Central memory CD8-positive, alpha-beta T cell (primary cell): ENCODE data around the gene NPTXR.

Experiments
- ATAC-seq: fragments of 150-1000 bp; cut with Tn5 transposase; replicated peaks from 2 replicates; pipeline ENCODE4 v1.10.0; 2022; ENCODE audit warnings: mild to moderate bottlenecking, moderate FRiP score, moderate number of reproducible peaks; ENCODE audit not compliant: poor library complexity, severe bottlenecking; ENCODE audit errors: extremely low read depth
- DNase-seq, 2 donors: peaks; one replicate each; pipeline ENCODE4 v3.0.0; 2021; ENCODE audit warnings: low spot score in 2 of 2
- H3K27ac Mint-ChIP-seq: one replicate; pipeline ENCODE4 v1.8.0; 2022; ENCODE audit warnings: low read depth, mild to moderate bottlenecking, moderate library complexity, mixed read lengths
- H3K27me3 Mint-ChIP-seq: one replicate; pipeline ENCODE4 v1.8.0; 2022; ENCODE audit warnings: mixed read lengths
- H3K36me3 Mint-ChIP-seq: one replicate; pipeline ENCODE4 v1.8.0; 2022; ENCODE audit warnings: mild to moderate bottlenecking, moderate library complexity, mixed read lengths; ENCODE audit not compliant: insufficient read depth
- H3K4me1 Mint-ChIP-seq: one replicate; pipeline ENCODE4 v1.8.0; 2022; ENCODE audit warnings: mixed read lengths
- H3K4me3 Mint-ChIP-seq: one replicate; pipeline ENCODE4 v1.8.0; 2022; ENCODE audit warnings: mild to moderate bottlenecking, moderate library complexity, mixed read lengths
- H3K9me3 Mint-ChIP-seq: one replicate; pipeline ENCODE4 v1.8.0; 2022; ENCODE audit warnings: mixed read lengths

NPTXR gene

GRCh38 chr22:38842512-38843200 lies 1.2 kb downstream of the NPTXR start:
- Mint-ChIP-seq H3K9me3 (no peaks in the 10 kb centered on the region), H3K4me3 (peak overlapping the region; percentile 81), H3K27me3 (peaks cover 10% of the 10 kb centered on the region), H3K4me1 (peaks cover 33% of the 10 kb centered on the region), H3K27ac (no peak overlapping the region), H3K36me3 (peaks cover 4% of the 10 kb centered on the region)
- DNase-seq (no peak), ATAC-seq (no peak)

GRCh38 chr22:38841635-38842034 lies 2.2 kb downstream of the NPTXR start:
- Mint-ChIP-seq H3K4me3 (no peak overlapping the region), H3K27ac (no peak overlapping the region), H3K4me1 (peaks cover 38% of the 10 kb centered on the region), H3K36me3 (peaks cover 4% of the 10 kb centered on the region), H3K9me3 (no peaks in the 10 kb centered on the region), H3K27me3 (peaks cover 10% of the 10 kb centered on the region)
- DNase-seq: no peak
- no peak for ATAC-seq

- Mint-ChIP-seq H3K9me3 (no peaks in the 10 kb centered on the region), H3K36me3 (peaks cover 4% of the 10 kb centered on the region), H3K27ac (no peak overlapping the region), H3K4me3 (no peak overlapping the region), H3K4me1 (peaks cover 38% of the 10 kb centered on the region), H3K27me3 (peaks cover 10% of the 10 kb centered on the region)
- DNase-seq (no peak), ATAC-seq (no peak)
These were observed 2.6 kb downstream of the NPTXR start for GRCh38 chr22:38841211-38841610.

- Mint-ChIP-seq H3K4me1 (peaks cover 38% of the 10 kb centered on the region), H3K36me3 (peaks cover 4% of the 10 kb centered on the region), H3K27ac (no peak overlapping the region), H3K9me3 (no peaks in the 10 kb centered on the region), H3K27me3 (peaks cover 10% of the 10 kb centered on the region), H3K4me3 (no peak overlapping the region)
- ATAC-seq (no peak), DNase-seq (no peak)
These were observed 3.7 kb downstream of the NPTXR start for GRCh38 chr22:38840129-38840528.

- Mint-ChIP-seq H3K36me3 (peaks cover 4% of the 10 kb centered on the region), H3K27me3 (peaks cover 10% of the 10 kb centered on the region), H3K27ac (no peak overlapping the region), H3K9me3 (no peaks in the 10 kb centered on the region), H3K4me3 (no peak overlapping the region), H3K4me1 (peaks cover 38% of the 10 kb centered on the region)
- no peak for ATAC-seq
- DNase-seq: no peak
These were observed 4.1 kb downstream of the NPTXR start for GRCh38 chr22:38839686-38840085.

- Mint-ChIP-seq H3K27me3 (peaks cover 8% of the 10 kb centered on the region), H3K4me1 (peaks cover 27% of the 10 kb centered on the region), H3K36me3 (no peaks in the 10 kb centered on the region), H3K4me3 (no peak overlapping the region), H3K9me3 (no peaks in the 10 kb centered on the region), H3K27ac (no peak overlapping the region)
- DNase-seq (no peak), ATAC-seq (no peak)
These were observed 6.4 kb downstream of the NPTXR start for GRCh38 chr22:38837414-38837928.

- Mint-ChIP-seq H3K4me1 (peaks cover 19% of the 10 kb centered on the region), H3K4me3 (no peak overlapping the region), H3K9me3 (no peaks in the 10 kb centered on the region), H3K27ac (no peak overlapping the region), H3K27me3 (no peaks in the 10 kb centered on the region), H3K36me3 (no peaks in the 10 kb centered on the region)
- DNase-seq (no peak), ATAC-seq (no peak)
These were observed 7.9 kb downstream of the NPTXR start for GRCh38 chr22:38835888-38836301.

- Mint-ChIP-seq H3K9me3 (no peaks in the 10 kb centered on the region), H3K27me3 (no peaks in the 10 kb centered on the region), H3K4me1 (peaks cover 10% of the 10 kb centered on the region), H3K36me3 (no peaks in the 10 kb centered on the region), H3K27ac (no peak overlapping the region), H3K4me3 (no peak overlapping the region)
- ATAC-seq (no peak), DNase-seq (no peak)
These were observed 8.8 kb downstream of the NPTXR start for GRCh38 chr22:38834991-38835390.

- Mint-ChIP-seq H3K9me3 (no peaks in the 10 kb centered on the region), H3K4me3 (no peak overlapping the region), H3K27me3 (no peaks in the 10 kb centered on the region), H3K27ac (no peak overlapping the region), H3K4me1 (peaks cover 5% of the 10 kb centered on the region), H3K36me3 (no peaks in the 10 kb centered on the region)
- ATAC-seq (no peak), DNase-seq (no peak)
These were observed 9.4 kb downstream of the NPTXR start for GRCh38 chr22:38834215-38834953.

- Mint-ChIP-seq H3K4me3 (no peak overlapping the region), H3K36me3 (no peaks in the 10 kb centered on the region), H3K4me1 (peaks cover 5% of the 10 kb centered on the region), H3K9me3 (no peaks in the 10 kb centered on the region), H3K27ac (no peak overlapping the region), H3K27me3 (no peaks in the 10 kb centered on the region)
- ATAC-seq (no peak), DNase-seq (no peak)
These were observed 10.8 kb downstream of the NPTXR start for GRCh38 chr22:38833061-38833460.

GRCh38 chr22:38832005-38832978 lies 11.5 kb downstream of the NPTXR start:
- Mint-ChIP-seq H3K4me1 (peaks cover 3% of the 10 kb centered on the region), H3K27ac (no peak overlapping the region), H3K9me3 (no peaks in the 10 kb centered on the region), H3K27me3 (no peaks in the 10 kb centered on the region), H3K36me3 (no peaks in the 10 kb centered on the region), H3K4me3 (no peak overlapping the region)
- DNase-seq (no peak), ATAC-seq (no peak)

GRCh38 chr22:38831166-38831945 lies 12.5 kb downstream of the NPTXR start:
- H3K9me3 Mint-ChIP-seq: no peaks in the 10 kb centered on the region
- H3K27ac Mint-ChIP-seq: no peak overlapping the region
- H3K36me3 Mint-ChIP-seq: no peaks in the 10 kb centered on the region
- H3K4me3 Mint-ChIP-seq: no peak overlapping the region
- ATAC-seq: no peak
- H3K27me3 Mint-ChIP-seq: no peaks in the 10 kb centered on the region
- H3K4me1 Mint-ChIP-seq: no peaks in the 10 kb centered on the region
- DNase-seq: no peak
